Measurements from ENCODE around the gene SLC25A6. TPM values are rescaled to one million over a fixed set of nuclear protein-coding genes. Genes with fewer than 3 reads are reported as not detected.
"Not testable (repeated sequence)": the region's sequence is repeated elsewhere in the genome, so short reads cannot be mapped to it uniquely, and the experiment has no call there.

SLC25A6 gene
- total and polyA plus RNA-seq, 2 donors from 2014 or later, result 357 to 654 TPM

GRCh38 chrX:1407035-1407434 lies 15.1 kb upstream of the SLC25A6 start:
- Histone ChIP-seq H3K9me3 (ENCODE audit: control insufficient read depth in 2 of 3, insufficient read depth in 1 of 3, low read length in 3 of 3) (peaks cover 0 to 15% (median 0%) of the 10 kb centered on the region in 3 donors), H3K4me1 (ENCODE audit: control insufficient read depth in 2 of 3, insufficient read depth in 2 of 3, low read depth in 1 of 3, low read length in 3 of 3) (no peaks in the 10 kb centered on the region), H3K27ac (ENCODE audit: low read depth in 2 of 2, low read length in 2 of 2) (no peak overlapping the region), H3K4me3 (ENCODE audit: low read length in 3 of 3) (peak overlapping the region in 1 of 3 donors; percentile 11), H3K9ac (ENCODE audit: low read length in 3 of 3) (no peak overlapping the region), H3K36me3 (ENCODE audit: control insufficient read depth in 2 of 3, insufficient read depth in 3 of 3, low read length in 3 of 3) (peaks cover 40 to 46% (median 45%) of the 10 kb centered on the region in 3 donors), H3K27me3 (ENCODE audit: control insufficient read depth, insufficient read depth, low read length) (no peaks in the 10 kb centered on the region)
- DNase-seq, result no peak
- TF ChIP-seq, protein P1, sequence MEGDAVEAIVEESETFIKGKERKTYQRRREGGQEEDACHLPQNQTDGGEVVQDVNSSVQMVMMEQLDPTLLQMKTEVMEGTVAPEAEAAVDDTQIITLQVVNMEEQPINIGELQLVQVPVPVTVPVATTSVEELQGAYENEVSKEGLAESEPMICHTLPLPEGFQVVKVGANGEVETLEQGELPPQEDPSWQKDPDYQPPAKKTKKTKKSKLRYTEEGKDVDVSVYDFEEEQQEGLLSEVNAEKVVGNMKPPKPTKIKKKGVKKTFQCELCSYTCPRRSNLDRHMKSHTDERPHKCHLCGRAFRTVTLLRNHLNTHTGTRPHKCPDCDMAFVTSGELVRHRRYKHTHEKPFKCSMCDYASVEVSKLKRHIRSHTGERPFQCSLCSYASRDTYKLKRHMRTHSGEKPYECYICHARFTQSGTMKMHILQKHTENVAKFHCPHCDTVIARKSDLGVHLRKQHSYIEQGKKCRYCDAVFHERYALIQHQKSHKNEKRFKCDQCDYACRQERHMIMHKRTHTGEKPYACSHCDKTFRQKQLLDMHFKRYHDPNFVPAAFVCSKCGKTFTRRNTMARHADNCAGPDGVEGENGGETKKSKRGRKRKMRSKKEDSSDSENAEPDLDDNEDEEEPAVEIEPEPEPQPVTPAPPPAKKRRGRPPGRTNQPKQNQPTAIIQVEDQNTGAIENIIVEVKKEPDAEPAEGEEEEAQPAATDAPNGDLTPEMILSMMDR (IDR thresholded peaks at IDR 0.05; ENCODE audit: borderline replicate concordance, extremely low read depth, insufficient read depth), result no peak
- FAIRE-seq, result no peak
- intact Hi-C loops (cut with DNase I), result no loop called here

DNA sequence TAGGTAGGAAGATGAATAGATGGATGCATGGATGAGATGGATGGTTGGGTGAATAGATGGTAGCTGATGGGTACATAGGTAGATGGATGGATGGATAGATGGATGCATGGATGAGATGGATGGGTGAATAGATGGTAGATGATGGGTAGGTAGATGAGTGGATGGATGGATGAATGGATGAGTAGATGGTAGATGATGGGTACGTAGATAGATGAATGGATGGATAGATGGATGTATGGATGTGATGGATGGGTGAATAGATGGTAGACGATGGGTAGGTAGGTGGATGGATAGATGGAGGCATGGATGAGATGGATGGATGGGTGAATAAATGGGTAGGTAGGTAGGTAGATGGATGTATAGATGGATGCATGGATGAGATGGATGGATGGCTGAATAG lies 13.9 kb upstream of the SLC25A6 start:
- FAIRE-seq; intact Hi-C loops (cut with DNase I): not testable (repeated sequence)

GRCh38 chrX:1403867-1404266 lies 12.0 kb upstream of the SLC25A6 start:
- H3K27ac ChIP-seq (ENCODE audit: low read depth in 2 of 2, low read length in 2 of 2); H3K27me3 ChIP-seq (ENCODE audit: control insufficient read depth, insufficient read depth, low read length); intact Hi-C loops (cut with DNase I); H3K9ac ChIP-seq (ENCODE audit: low read length in 3 of 3); FAIRE-seq; DNase-seq; H3K4me1 ChIP-seq (ENCODE audit: control insufficient read depth in 2 of 3, insufficient read depth in 2 of 3, low read depth in 1 of 3, low read length in 3 of 3): not testable (repeated sequence)
- Histone ChIP-seq H3K36me3 (ENCODE audit: control insufficient read depth in 2 of 3, insufficient read depth in 3 of 3, low read length in 3 of 3) (peaks cover 40 to 48% (median 46%) of the 10 kb centered on the region in 3 donors), H3K9me3 (ENCODE audit: control insufficient read depth in 2 of 3, insufficient read depth in 1 of 3, low read length in 3 of 3) (peaks cover 0 to 15% (median 0%) of the 10 kb centered on the region in 3 donors), H3K4me3 (ENCODE audit: low read length in 3 of 3) (peak overlapping the region in 1 of 3 donors; percentile 23)

More for the DNA sequence above, 13.9 kb upstream of the SLC25A6 start:
- H3K36me3 ChIP-seq (ENCODE audit: control insufficient read depth in 2 of 3, insufficient read depth in 3 of 3, low read length in 3 of 3), result peaks cover 40 to 45% (median 44%) of the 10 kb centered on the region in 3 donors
- H3K27ac ChIP-seq (ENCODE audit: low read depth in 2 of 2, low read length in 2 of 2); H3K4me3 ChIP-seq (ENCODE audit: low read length in 3 of 3); H3K9ac ChIP-seq (ENCODE audit: low read length in 3 of 3); H3K4me1 ChIP-seq (ENCODE audit: control insufficient read depth in 2 of 3, insufficient read depth in 2 of 3, low read depth in 1 of 3, low read length in 3 of 3); H3K27me3 ChIP-seq (ENCODE audit: control insufficient read depth, insufficient read depth, low read length); DNase-seq: not testable (repeated sequence)
- H3K9me3 ChIP-seq (ENCODE audit: control insufficient read depth in 2 of 3, insufficient read depth in 1 of 3, low read length in 3 of 3), result peaks cover 0 to 15% (median 0%) of the 10 kb centered on the region in 3 donors

GRCh38 chrX:1403228-1403627 lies 11.3 kb upstream of the SLC25A6 start:
- H3K36me3 ChIP-seq (ENCODE audit: control insufficient read depth in 2 of 3, insufficient read depth in 3 of 3, low read length in 3 of 3), result peaks cover 40 to 48% (median 46%) of the 10 kb centered on the region in 3 donors
- no peaks in the 10 kb centered on the region for H3K27me3 ChIP-seq (ENCODE audit: control insufficient read depth, insufficient read depth, low read length)
- FAIRE-seq, result no peak
- no peak overlapping the region for H3K27ac ChIP-seq (ENCODE audit: low read depth in 2 of 2, low read length in 2 of 2)
- intact Hi-C loops (cut with DNase I), result no loop called here
- H3K9me3 ChIP-seq (ENCODE audit: control insufficient read depth in 2 of 3, insufficient read depth in 1 of 3, low read length in 3 of 3), result peaks cover 0 to 15% (median 0%) of the 10 kb centered on the region in 3 donors
- no peak overlapping the region for H3K4me3 ChIP-seq (ENCODE audit: low read length in 3 of 3)
- DNase-seq, result peak in 2 of 5 donors; percentile 22 to 65
- H3K4me1 ChIP-seq (ENCODE audit: control insufficient read depth in 2 of 3, insufficient read depth in 2 of 3, low read depth in 1 of 3, low read length in 3 of 3), result no peaks in the 10 kb centered on the region
- no peak overlapping the region for H3K9ac ChIP-seq (ENCODE audit: low read length in 3 of 3)
- TF ChIP-seq, protein P1 (IDR thresholded peaks at IDR 0.05; ENCODE audit: borderline replicate concordance, extremely low read depth, insufficient read depth), result no peak

Measured in kidney (tissue), 14 donors.